Neural progenitor cell (in vitro differentiated cells): Measurements from ENCODE around the gene COA8. TPM values are rescaled to one million over a fixed set of nuclear protein-coding genes. Genes with fewer than 3 reads are reported as not detected.
A peak's percentile ranks its signal among the peaks of the same experiment; 100 is the strongest.

Source experiments
- DNase-seq: peaks from one replicate; pipeline ENCODE4 v3.0.0-alpha.2; 2016; ENCODE audit warnings: low spot score
- H2AFZ ChIP-seq: fragments of 200-600 bp; sonication (generic); replicated peaks from 2 replicates; pipeline ENCODE4 v1.6.1; 2016; ENCODE audit warnings: antibody characterized with exemption
- H3F3A ChIP-seq: fragments of 200-600 bp; sonication (generic); 2 replicates; pipeline ENCODE4 v1.6.1; 2016; ENCODE audit warnings: antibody characterized with exemption, low read depth
- H3K27ac ChIP-seq: fragments of 200-600 bp; sonication (generic); 2 replicates; pipeline ENCODE4 v1.5.1; 2016; ENCODE audit warnings: mild to moderate bottlenecking
- H3K27me3 ChIP-seq: fragments of 200-600 bp; sonication (generic); 2 replicates; pipeline ENCODE4 v1.6.1; 2016; ENCODE audit warnings: mild to moderate bottlenecking, moderate library complexity
- H3K36me3 ChIP-seq: fragments of 200-600 bp; sonication (generic); 2 replicates; pipeline ENCODE4 v1.5.1; 2016
- H3K4me1 ChIP-seq: fragments of 200-600 bp; sonication (generic); 2 replicates; pipeline ENCODE4 v1.6.1; 2016; ENCODE audit warnings: mixed run types
- H3K4me2 ChIP-seq: fragments of 200-600 bp; sonication (generic); 2 replicates; pipeline ENCODE4 v1.6.1; 2016
- H3K4me3 ChIP-seq: fragments of 200-600 bp; sonication (generic); 2 replicates; pipeline ENCODE4 v1.5.1; 2016
- H3K79me2 ChIP-seq: fragments of 200-600 bp; sonication (generic); 2 replicates; pipeline ENCODE4 v1.6.1; 2016; ENCODE audit warnings: low read depth
- H3K9ac ChIP-seq: fragments of 200-600 bp; sonication (generic); 2 replicates; pipeline ENCODE4 v1.6.1; 2016
- H3K9me3 ChIP-seq: fragments of 200-600 bp; sonication (generic); 2 replicates; pipeline ENCODE4 v1.5.1; 2016; ENCODE audit warnings: low read depth
- H4K20me1 ChIP-seq: fragments of 200-600 bp; sonication (generic); 2 replicates; pipeline ENCODE4 v1.6.1; 2016; ENCODE audit warnings: low read depth
- H3K27ac Mint-ChIP-seq: 3 replicates; pipeline ENCODE4 v1.8.0; 2021; ENCODE audit warnings: mixed read lengths
- H3K27me3 Mint-ChIP-seq: 2 replicates; pipeline ENCODE4 v1.8.0; 2022; ENCODE audit warnings: low read depth, mild to moderate bottlenecking, inconsistent platforms, moderate library complexity, mixed read lengths; ENCODE audit not compliant: insufficient read depth
- H3K36me3 Mint-ChIP-seq: 3 replicates; pipeline ENCODE4 v1.8.0; 2021; ENCODE audit warnings: mixed read lengths
- H3K4me1 Mint-ChIP-seq: 3 replicates; pipeline ENCODE4 v1.8.0; 2021; ENCODE audit warnings: mixed read lengths
- H3K4me3 Mint-ChIP-seq: 3 replicates; pipeline ENCODE4 v1.8.0; 2021; ENCODE audit warnings: mild to moderate bottlenecking, moderate library complexity, mixed read lengths
- H3K9me3 Mint-ChIP-seq: 3 replicates; pipeline ENCODE4 v1.8.0; 2020; ENCODE audit warnings: mixed read lengths
- EZH2 ChIP-seq: fragments of 200-600 bp; sonication (generic); IDR thresholded peaks from 2 replicates; pipeline ENCODE4 v1.6.1; 2017; ENCODE audit warnings: antibody characterized with exemption, mild to moderate bottlenecking, moderate library complexity
- EZH2phosphoT487 ChIP-seq: fragments of 200-600 bp; sonication (generic); IDR thresholded peaks from 2 replicates; pipeline ENCODE4 v1.6.1; 2017; ENCODE audit warnings: antibody characterized with exemption
- total RNA-seq: library from RNA; depleted of rRNA; stranded (reverse); fragments of >200 nt; gene quantifications from 2 replicates; pipeline ENCODE4 v1.2.3, GENCODE V29; 2015; ENCODE audit warnings: low replicate concordance
- TF ChIP-seq, protein P1 (sequence below): fragments of 200-600 bp; sonication (generic); IDR thresholded peaks from 2 replicates; pipeline ENCODE4 v1.5.1; 2017; ENCODE audit warnings: antibody characterized with exemption, mild to moderate bottlenecking

COA8 gene
- total RNA-seq, 1 donor from 2014 or later = 72.3 TPM

DNA sequence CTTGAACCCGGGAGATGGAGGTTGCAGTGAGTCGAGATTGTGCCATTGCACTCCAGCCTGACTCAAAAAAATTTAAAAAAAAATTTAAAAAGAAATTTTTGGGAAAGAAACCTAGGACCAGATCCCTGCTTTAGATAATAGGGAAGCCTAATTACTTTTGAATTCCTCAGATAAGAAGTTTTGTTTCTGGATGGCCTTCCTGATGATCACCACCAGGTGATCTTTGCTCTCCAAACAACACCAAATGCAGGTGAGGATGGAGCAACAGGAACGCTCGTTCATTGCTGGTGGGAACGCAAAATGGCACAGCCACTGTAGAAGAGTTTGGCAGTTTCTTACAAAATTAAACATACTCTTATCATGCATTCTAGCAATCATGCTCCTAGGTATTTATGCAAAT lies 37.7 kb downstream of the COA8 start:
- H3K4me2 ChIP-seq = no peak overlapping the region
- no peak overlapping the region for H3K4me3 ChIP-seq
- no peak for TF ChIP-seq EZH2phosphoT487
- TF ChIP-seq EZH2 = no peak
- TF ChIP-seq, protein P1, sequence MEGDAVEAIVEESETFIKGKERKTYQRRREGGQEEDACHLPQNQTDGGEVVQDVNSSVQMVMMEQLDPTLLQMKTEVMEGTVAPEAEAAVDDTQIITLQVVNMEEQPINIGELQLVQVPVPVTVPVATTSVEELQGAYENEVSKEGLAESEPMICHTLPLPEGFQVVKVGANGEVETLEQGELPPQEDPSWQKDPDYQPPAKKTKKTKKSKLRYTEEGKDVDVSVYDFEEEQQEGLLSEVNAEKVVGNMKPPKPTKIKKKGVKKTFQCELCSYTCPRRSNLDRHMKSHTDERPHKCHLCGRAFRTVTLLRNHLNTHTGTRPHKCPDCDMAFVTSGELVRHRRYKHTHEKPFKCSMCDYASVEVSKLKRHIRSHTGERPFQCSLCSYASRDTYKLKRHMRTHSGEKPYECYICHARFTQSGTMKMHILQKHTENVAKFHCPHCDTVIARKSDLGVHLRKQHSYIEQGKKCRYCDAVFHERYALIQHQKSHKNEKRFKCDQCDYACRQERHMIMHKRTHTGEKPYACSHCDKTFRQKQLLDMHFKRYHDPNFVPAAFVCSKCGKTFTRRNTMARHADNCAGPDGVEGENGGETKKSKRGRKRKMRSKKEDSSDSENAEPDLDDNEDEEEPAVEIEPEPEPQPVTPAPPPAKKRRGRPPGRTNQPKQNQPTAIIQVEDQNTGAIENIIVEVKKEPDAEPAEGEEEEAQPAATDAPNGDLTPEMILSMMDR = no peak
- no peaks in the 10 kb centered on the region for H3K36me3 ChIP-seq
- no peaks in the 10 kb centered on the region for H3K79me2 ChIP-seq
- H4K20me1 ChIP-seq = no peaks in the 10 kb centered on the region
- H3K9me3 ChIP-seq = no peaks in the 10 kb centered on the region
- H3K4me1 ChIP-seq = peaks cover 3% of the 10 kb centered on the region
- no peak overlapping the region for H3K4me3 Mint-ChIP-seq
- H3K27ac ChIP-seq = no peak overlapping the region
- peaks cover 5% of the 10 kb centered on the region for H3K27me3 Mint-ChIP-seq
- H3K27me3 ChIP-seq = no peaks in the 10 kb centered on the region
- H3F3A ChIP-seq = peaks cover 1% of the 10 kb centered on the region
- no peaks in the 10 kb centered on the region for H3K9me3 Mint-ChIP-seq
- no peak overlapping the region for H3K9ac ChIP-seq
- no peak overlapping the region for H2AFZ ChIP-seq
- no peak for DNase-seq
- peaks cover 13% of the 10 kb centered on the region for H3K4me1 Mint-ChIP-seq
- H3K27ac Mint-ChIP-seq = no peak overlapping the region
- H3K36me3 Mint-ChIP-seq = no peaks in the 10 kb centered on the region

GRCh38 chr14:103604620-103605019 lies 41.9 kb downstream of the COA8 start:
- Mint-ChIP-seq H3K36me3 (no peaks in the 10 kb centered on the region), H3K4me1 (peaks cover 14% of the 10 kb centered on the region), H3K4me3 (no peak overlapping the region), H3K9me3 (peaks cover 3% of the 10 kb centered on the region), H3K27me3 (peaks cover 13% of the 10 kb centered on the region), H3K27ac (no peak overlapping the region)
- TF ChIP-seq, protein P1 = no peak
- no peak for TF ChIP-seq EZH2phosphoT487
- no peak for TF ChIP-seq EZH2
- Histone ChIP-seq H3K27me3 (peaks cover 25% of the 10 kb centered on the region), H3K9me3 (no peaks in the 10 kb centered on the region), H3K27ac (no peak overlapping the region), H4K20me1 (no peaks in the 10 kb centered on the region), H3K79me2 (no peaks in the 10 kb centered on the region), H3K4me2 (no peak overlapping the region), H3F3A (peaks cover 7% of the 10 kb centered on the region), H3K36me3 (no peaks in the 10 kb centered on the region), H2AFZ (no peak overlapping the region), H3K9ac (no peak overlapping the region), H3K4me1 (peaks cover 4% of the 10 kb centered on the region), H3K4me3 (no peak overlapping the region)
- DNase-seq = no peak

DNA sequence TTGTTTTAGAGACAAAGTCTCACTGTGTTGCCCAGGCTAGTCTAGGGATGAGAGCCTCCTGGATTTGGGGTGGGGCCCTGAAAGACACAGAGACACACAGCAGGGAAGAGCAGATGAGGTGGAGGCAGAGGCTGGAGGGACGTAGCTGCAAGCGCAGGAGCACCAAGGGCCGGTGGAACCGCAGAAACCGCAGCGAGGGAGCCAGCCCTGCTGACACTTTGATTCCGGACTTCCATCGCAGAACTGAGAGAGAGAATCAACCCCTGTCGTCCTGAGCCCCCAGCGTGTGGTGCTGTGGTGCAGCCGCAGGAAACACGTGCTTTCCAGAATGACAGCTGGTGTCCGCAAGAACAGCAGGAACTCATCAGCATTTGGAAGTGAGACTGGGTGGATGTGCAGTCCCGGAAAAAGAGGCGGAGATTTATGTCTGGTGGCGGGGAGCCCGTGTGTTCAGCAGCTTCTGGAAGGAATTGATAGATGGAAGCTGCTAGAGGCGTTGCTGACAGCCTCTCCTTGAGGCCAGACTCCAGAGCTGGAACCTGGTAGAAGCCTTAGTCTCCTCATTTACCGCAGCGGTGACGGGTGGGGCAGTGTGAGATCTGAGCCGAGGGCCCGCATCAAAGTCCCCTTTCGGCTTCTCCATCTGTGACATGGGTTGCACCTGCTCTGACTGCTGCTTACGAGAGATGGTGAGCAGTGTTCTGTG lies 44.4 kb downstream of the COA8 start:
- H3K9ac ChIP-seq = no peak overlapping the region
- H4K20me1 ChIP-seq = no peaks in the 10 kb centered on the region
- no peak overlapping the region for H3K27ac Mint-ChIP-seq
- H3K9me3 Mint-ChIP-seq = peaks cover 15% of the 10 kb centered on the region
- H3K4me3 Mint-ChIP-seq = peak overlapping the region; percentile 62
- no peak overlapping the region for H3K4me3 ChIP-seq
- peaks cover 7% of the 10 kb centered on the region for H3F3A ChIP-seq
- H3K27ac ChIP-seq = no peak overlapping the region
- peak overlapping the region; percentile 40 for H3K4me2 ChIP-seq
- H3K79me2 ChIP-seq = no peaks in the 10 kb centered on the region
- H3K9me3 ChIP-seq = no peaks in the 10 kb centered on the region
- peaks cover 14% of the 10 kb centered on the region for H3K4me1 Mint-ChIP-seq
- peak; percentile 64 for DNase-seq
- no peaks in the 10 kb centered on the region for H3K36me3 ChIP-seq
- peaks cover 17% of the 10 kb centered on the region for H3K27me3 Mint-ChIP-seq
- peaks cover 25% of the 10 kb centered on the region for H3K27me3 ChIP-seq
- no peak overlapping the region for H2AFZ ChIP-seq
- peaks cover 6% of the 10 kb centered on the region for H3K36me3 Mint-ChIP-seq
- peaks cover 4% of the 10 kb centered on the region for H3K4me1 ChIP-seq
- TF ChIP-seq EZH2phosphoT487 (no peak), EZH2 (no peak)
- TF ChIP-seq, protein P1 = peak; percentile 14
